Esophagus muscularis mucosa (tissue), 4 donors: Measurements from ENCODE around the gene TSSK3. TPM values are rescaled to one million over a fixed set of nuclear protein-coding genes. Genes with fewer than 3 reads are reported as not detected.

Experiments used
- DNase-seq: peaks from one replicate; pipeline ENCODE4 v3.0.0-alpha.2; 2017; ENCODE audit errors: extremely low spot score
- H3K27ac ChIP-seq, 4 donors: fragments of 200-600 bp; sonication (generic); replicated peaks in 1 of 4; 1 replicate in 3 of 4; 2 replicates in 1 of 4; pipeline ENCODE4 v1.5.1; 2016 to 2019; ENCODE audit warnings: mild to moderate bottlenecking in 1 of 4
- H3K27me3 ChIP-seq, 4 donors: fragments of 200-600 bp; sonication (generic); one replicate each; pipeline versions ENCODE4 v1.5.1 to v1.6.0; 2016 to 2019
- H3K36me3 ChIP-seq, 4 donors: fragments of 200-600 bp; sonication (generic); one replicate each; pipeline ENCODE4 v1.5.1; 2016 to 2019
- H3K4me1 ChIP-seq, 4 donors: fragments of 200-600 bp; sonication (generic); one replicate each; pipeline ENCODE4 v1.5.1; 2016 to 2019
- H3K4me3 ChIP-seq, 4 donors: fragments of 200-600 bp; sonication (generic); 1 replicate in 2 of 4; 2 replicates in 2 of 4; pipeline ENCODE4 v1.5.1; 2016 to 2019; ENCODE audit warnings: mild to moderate bottlenecking in 4 of 4, moderate library complexity in 1 of 4
- H3K9me3 ChIP-seq, 4 donors: fragments of 200-600 bp; sonication (generic); 1 replicate in 3 of 4; 2 replicates in 1 of 4; pipeline ENCODE4 v1.5.1; 2016 to 2019
- EP300 ChIP-seq: sonication (generic); formaldehyde crosslinking; IDR thresholded peaks from one replicate; pipeline ENCODE4 v1.6.1; 2017; ENCODE audit warnings: antibody characterized with exemption
- POLR2A ChIP-seq: fragments of 450-650 bp; IDR thresholded peaks from one replicate; pipeline ENCODE4 v1.6.1; 2017; ENCODE audit warnings: antibody characterized with exemption, moderate library complexity, mild to moderate bottlenecking, low read depth
- POLR2AphosphoS5 ChIP-seq, 2 donors: sonication (generic); formaldehyde crosslinking; IDR thresholded peaks; one replicate each; pipeline ENCODE4 v1.6.1; 2017; ENCODE audit warnings: antibody characterized with exemption in 2 of 2
- WGBS: methylation state at CpG from one replicate; pipeline ENCODE4 v1.1.5; 2018; 5-methylcytosine and 5-hydroxymethylcytosine counted together
- intact Hi-C: fragments of 100-400 bp; cut with DNase I; formaldehyde crosslinking; loops from one replicate; pipeline ENCODE4 v1.15.1; 2023
- total RNA-seq, 4 donors: library from RNA; depleted of rRNA; stranded (reverse); fragments of >200 nt; gene quantifications; one replicate each; pipeline versions ENCODE4 v1.1.0 to v1.2.1, GENCODE V29; 2016
- TF ChIP-seq, protein P1 (sequence below), 3 experiments: fragments of 200-600 bp in 2 of 3; fragments of 450-650 bp in 1 of 3; sonication (generic) in 2 of 3; IDR thresholded peaks; one replicate each; pipeline ENCODE4 v1.5.1; 2017 to 2019; ENCODE audit warnings: antibody characterized with exemption in 3 of 3, mild to moderate bottlenecking in 2 of 3, moderate library complexity in 1 of 3

The TSSK3 gene
- total RNA-seq, 4 donors from 2014 or later = 0.86 to 3.7 TPM; not detected in 2

DNA sequence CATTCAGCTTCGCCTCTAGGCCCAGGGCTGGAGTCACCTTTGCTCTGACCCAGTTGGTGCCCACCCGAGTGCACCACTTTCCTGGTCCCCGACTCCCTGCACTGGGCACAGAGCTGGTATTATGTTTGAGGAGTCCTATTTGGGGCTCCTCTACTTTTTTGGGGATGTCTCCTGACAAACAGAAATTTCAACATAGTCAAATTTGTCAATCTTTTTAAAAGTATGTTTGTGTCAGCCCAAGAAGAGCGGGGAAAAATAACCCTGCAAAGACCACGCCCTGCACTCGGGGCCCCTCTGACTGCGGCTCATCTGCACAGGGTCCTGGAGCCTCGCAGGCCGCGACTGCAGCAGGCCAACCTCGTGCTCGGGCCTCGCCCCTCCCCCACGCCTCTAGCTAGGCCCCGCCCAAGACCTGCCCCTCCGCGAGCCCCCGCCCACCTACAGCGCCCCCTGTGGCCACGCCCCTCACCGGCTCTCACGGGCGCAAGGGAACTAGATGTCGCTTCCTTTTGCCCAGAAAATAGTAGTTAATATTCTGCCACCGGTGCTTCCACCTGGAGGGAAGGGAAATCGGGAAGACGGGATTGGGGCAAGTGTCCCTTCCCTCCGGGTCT lies 11.4 kb upstream of the TSSK3 start:
- intact Hi-C loops = no loop called here
- 39% methylated on average over 13 of the region's 28 CpGs for WGBS

DNA sequence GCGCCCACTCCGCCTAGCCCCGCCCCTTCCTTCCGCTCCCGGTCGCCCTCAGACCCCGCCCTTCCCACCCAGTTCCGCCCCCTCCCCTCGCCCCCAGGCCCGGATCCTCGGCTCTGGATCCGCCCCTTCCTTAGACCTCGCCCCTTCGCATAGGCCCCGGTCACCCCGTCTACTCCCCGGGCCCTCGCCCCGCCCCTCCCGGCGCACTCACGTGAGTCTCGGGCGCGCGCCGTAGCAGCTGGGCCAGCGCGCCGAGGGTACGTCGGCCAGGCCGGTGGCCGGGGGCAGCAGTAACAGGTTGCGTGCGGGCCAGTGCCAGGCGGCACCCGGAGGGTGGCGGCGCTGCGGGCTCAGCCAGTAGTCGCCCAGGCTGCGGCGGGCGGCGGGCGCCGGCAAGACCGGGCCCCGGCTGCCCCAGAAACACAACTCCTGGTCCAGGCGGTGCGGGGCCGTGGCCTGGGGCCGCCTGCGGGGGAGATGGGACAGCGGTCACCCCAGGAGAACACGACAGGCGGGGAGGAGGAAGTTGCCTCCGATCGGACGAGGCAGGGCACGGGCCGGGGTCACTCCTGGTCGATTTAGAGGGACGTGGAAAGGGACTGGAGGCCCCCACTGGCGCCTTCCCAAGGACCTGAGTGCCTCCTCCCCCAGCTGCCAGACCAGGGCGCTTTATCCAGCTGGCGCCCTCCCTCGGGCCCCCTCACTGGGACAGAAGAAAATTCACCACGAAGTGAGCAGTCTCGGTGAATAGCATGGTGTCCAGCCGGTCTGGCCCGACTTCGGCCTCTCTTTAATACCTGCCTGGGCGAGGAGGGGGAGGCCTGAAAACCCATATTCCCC lies 10.7 kb upstream of the TSSK3 start:
- peaks cover 37 to 55% (median 51%) of the 10 kb centered on the region in 4 donors for H3K4me1 ChIP-seq
- intact Hi-C loops = no loop called here
- no peaks in the 10 kb centered on the region for H3K27me3 ChIP-seq
- H3K27ac ChIP-seq = peak overlapping the region; percentile 94 to 97 (median 94)
- H3K36me3 ChIP-seq = peaks cover 0 to 9% (median 0%) of the 10 kb centered on the region in 4 donors
- H3K4me3 ChIP-seq = peak overlapping the region; percentile 81 to 94 (median 86)
- peak; percentile 98 for DNase-seq
- H3K9me3 ChIP-seq = no peaks in the 10 kb centered on the region
- 3% methylated on average over 18 of the region's 75 CpGs for WGBS
- TF ChIP-seq EP300 = no peak
- peak; percentile 91 for TF ChIP-seq POLR2A
- TF ChIP-seq POLR2AphosphoS5 (IDR thresholded peaks at IDR 0.05) = peak; percentile 94
- TF ChIP-seq, protein P1, sequence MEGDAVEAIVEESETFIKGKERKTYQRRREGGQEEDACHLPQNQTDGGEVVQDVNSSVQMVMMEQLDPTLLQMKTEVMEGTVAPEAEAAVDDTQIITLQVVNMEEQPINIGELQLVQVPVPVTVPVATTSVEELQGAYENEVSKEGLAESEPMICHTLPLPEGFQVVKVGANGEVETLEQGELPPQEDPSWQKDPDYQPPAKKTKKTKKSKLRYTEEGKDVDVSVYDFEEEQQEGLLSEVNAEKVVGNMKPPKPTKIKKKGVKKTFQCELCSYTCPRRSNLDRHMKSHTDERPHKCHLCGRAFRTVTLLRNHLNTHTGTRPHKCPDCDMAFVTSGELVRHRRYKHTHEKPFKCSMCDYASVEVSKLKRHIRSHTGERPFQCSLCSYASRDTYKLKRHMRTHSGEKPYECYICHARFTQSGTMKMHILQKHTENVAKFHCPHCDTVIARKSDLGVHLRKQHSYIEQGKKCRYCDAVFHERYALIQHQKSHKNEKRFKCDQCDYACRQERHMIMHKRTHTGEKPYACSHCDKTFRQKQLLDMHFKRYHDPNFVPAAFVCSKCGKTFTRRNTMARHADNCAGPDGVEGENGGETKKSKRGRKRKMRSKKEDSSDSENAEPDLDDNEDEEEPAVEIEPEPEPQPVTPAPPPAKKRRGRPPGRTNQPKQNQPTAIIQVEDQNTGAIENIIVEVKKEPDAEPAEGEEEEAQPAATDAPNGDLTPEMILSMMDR (IDR thresholded peaks at IDR 0.05) = peak in 1 of 3 experiments; percentile 4

More for the DNA sequence above, 11.4 kb upstream of the TSSK3 start:
- H3K27me3 ChIP-seq = no peaks in the 10 kb centered on the region
- peaks cover 0 to 9% (median 0%) of the 10 kb centered on the region in 4 donors for H3K36me3 ChIP-seq
- DNase-seq = no peak
- peak overlapping the region; percentile 94 to 97 (median 94) for H3K27ac ChIP-seq
- peak overlapping the region; percentile 81 to 94 (median 86) for H3K4me3 ChIP-seq
- TF ChIP-seq, protein P1 (IDR thresholded peaks at IDR 0.05) = peak; percentile 70 to 75 (median 73)
- TF ChIP-seq POLR2AphosphoS5 (IDR thresholded peaks at IDR 0.05) = no peak
- no peaks in the 10 kb centered on the region for H3K9me3 ChIP-seq
- peaks cover 37 to 55% (median 51%) of the 10 kb centered on the region in 4 donors for H3K4me1 ChIP-seq

DNA sequence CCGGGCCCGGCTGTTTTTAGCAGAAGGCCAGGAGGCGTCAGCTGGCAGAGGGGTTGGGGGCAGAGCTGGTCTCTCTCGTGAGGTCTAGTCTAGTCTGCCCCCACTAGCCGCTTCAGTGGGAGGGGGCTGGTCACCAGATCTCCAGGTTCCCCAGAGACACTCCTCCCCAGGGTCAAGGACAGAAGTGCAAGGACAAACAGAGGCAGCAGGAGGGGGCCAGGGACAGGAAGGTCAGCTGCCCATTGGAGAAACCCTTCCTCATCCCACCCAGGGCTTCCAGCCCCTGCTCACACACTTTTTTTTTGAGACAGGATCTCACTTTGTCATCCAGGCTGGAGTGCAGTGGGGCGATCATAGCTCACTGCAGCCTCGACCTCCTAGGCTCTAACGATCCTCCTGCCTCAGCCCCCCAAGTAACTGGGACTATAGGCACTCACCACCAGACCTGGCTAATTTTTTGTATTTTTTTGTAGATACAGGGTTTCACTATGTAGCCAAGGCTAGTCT lies 10.0 kb upstream of the TSSK3 start:
- Histone ChIP-seq H3K27ac (peak overlapping the region; percentile 94 to 97 (median 94)), H3K27me3 (no peaks in the 10 kb centered on the region), H3K4me3 (peak overlapping the region; percentile 81 to 94 (median 86)), H3K9me3 (no peaks in the 10 kb centered on the region), H3K36me3 (peaks cover 0 to 9% (median 0%) of the 10 kb centered on the region in 4 donors), H3K4me1 (peaks cover 37 to 55% (median 51%) of the 10 kb centered on the region in 4 donors)
- WGBS = 33% methylated on average over 7 of the region's 8 CpGs
- TF ChIP-seq EP300 (no peak), POLR2A (no peak), POLR2AphosphoS5 (IDR thresholded peaks at IDR 0.05) (no peak)
- TF ChIP-seq, protein P1 (IDR thresholded peaks at IDR 0.05) = no peak
- intact Hi-C loops = no loop called here
- no peak for DNase-seq

DNA sequence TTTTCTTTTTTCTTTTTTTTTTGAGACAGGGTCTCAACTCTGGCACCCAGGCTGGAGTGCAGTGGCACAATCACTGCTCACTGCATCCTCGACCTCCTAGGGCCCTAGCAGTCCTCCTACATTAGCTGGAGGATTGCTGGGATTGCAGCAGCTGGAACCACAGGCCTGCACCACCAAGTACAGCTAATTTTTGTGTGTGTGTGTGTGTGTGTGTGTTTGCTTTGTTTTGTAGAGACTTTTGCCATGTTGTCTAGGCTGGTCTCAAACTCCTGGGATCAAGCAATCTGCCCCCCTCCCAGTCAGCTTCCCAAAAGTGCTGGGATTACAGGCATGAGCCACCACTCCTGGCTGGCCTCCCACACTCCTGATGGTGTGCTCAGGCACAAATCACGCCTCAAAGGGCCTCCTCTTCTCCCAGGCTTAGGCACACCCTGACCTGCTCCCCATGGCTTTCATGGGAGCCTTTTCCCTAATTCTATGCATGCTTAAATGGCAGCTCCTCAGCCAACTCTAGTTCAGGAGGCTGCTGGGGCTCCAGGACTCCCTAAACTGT lies 9.4 kb upstream of the TSSK3 start:
- Histone ChIP-seq H3K4me1 (peaks cover 37 to 55% (median 51%) of the 10 kb centered on the region in 4 donors), H3K4me3 (peak overlapping the region in 1 of 4 donors; percentile 90), H3K27me3 (no peaks in the 10 kb centered on the region), H3K27ac (peak overlapping the region; percentile 46 to 97 (median 94)), H3K36me3 (peaks cover 0 to 9% (median 0%) of the 10 kb centered on the region in 4 donors), H3K9me3 (no peaks in the 10 kb centered on the region)
- TF ChIP-seq, protein P1 (IDR thresholded peaks at IDR 0.05) = no peak
- TF ChIP-seq EP300 (no peak), POLR2AphosphoS5 (IDR thresholded peaks at IDR 0.05) (no peak), POLR2A (no peak)
- intact Hi-C loops = no loop called here
- WGBS = 70% methylated on average over 2 of the region's 2 CpGs
- DNase-seq = no peak
